Activated naive CD4-positive, alpha-beta T cell treated with anti-CD3 and anti-CD28 coated beads, Interleukin-2, amount 50 U/mL, for 72 hours (primary cell): ENCODE data around the gene ELN. TPM values are rescaled to one million over a fixed set of nuclear protein-coding genes. Genes with fewer than 3 reads are reported as not detected.

ENCODE experiments used
- ATAC-seq, 2 donors: fragments of 150-1000 bp; cut with Tn5 transposase; 2 replicates each; pipeline ENCODE4 v1.10.0; 2021; ENCODE audit warnings: mild to moderate bottlenecking in 2 of 2, moderate library complexity in 2 of 2
- DNase-seq, 2 donors: peaks; one replicate each; pipeline ENCODE4 v3.0.0; 2021 to 2022; ENCODE audit warnings: low spot score in 2 of 2
- H3K27ac Mint-ChIP-seq, 2 donors: one replicate each; pipeline ENCODE4 v1.8.0; 2022; ENCODE audit warnings: mild to moderate bottlenecking in 2 of 2, mixed read lengths in 2 of 2
- H3K36me3 Mint-ChIP-seq, 2 donors: one replicate each; pipeline ENCODE4 v1.8.0; 2022; ENCODE audit warnings: mixed read lengths in 2 of 2
- H3K9me3 Mint-ChIP-seq, 2 donors: one replicate each; pipeline ENCODE4 v1.8.0; 2022; ENCODE audit warnings: mixed read lengths in 2 of 2
- total RNA-seq, 2 donors: library from RNA; stranded (reverse); gene quantifications; one replicate each; pipeline ENCODE4 v1.2.3, GENCODE V29; 2022

The ELN gene
- total RNA-seq, 2 donors from 2014 or later = not detected

DNA sequence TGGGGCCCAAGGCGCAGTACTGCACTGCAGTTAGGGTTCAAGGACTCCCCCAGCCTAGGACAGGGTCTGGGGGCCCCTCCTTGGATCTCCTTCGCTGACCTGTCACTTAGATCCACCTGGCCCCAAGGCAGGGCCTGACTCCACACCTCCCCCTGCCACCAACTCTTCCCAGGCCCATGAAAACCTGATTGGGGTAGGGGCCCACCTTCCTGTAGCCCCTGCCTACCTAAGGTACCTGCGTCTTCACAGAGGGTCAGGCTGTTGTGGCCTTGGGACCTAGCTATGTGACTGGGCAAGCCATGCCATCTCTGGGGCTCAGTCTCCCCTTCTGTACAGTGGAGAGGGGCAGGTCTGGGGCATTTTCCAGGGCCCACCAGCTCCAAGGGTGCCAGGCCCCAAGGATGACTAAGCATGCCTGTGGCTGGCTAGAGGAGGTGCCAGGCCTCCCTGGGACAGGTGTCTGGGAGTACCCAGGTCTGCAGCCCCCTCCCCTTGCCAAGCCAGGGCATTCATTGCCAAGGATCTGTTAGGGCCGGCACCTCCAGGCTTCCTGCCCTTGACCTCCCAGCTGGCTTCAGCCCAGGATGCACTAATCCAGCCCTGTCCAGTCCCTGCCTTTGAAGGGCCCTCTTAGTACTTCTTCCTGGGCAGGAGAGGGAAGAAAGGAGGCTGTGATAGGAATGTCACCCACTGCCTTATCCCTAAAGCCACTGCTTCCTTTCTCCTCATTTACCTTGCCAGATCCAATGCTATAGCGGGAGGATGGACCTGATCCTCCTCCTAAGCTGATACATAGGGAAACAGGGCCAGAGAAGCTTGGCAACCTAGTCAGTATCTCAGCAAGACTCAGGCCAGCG lies 57.0 kb downstream of the ELN start:
- no peak for ATAC-seq
- H3K27ac Mint-ChIP-seq = peak overlapping the region in 1 of 2 donors; percentile 78
- no peak for DNase-seq
- H3K9me3 Mint-ChIP-seq = no peaks in the 10 kb centered on the region
- H3K36me3 Mint-ChIP-seq = peaks cover 0 to 14% of the 10 kb centered on the region in 2 donors

DNA sequence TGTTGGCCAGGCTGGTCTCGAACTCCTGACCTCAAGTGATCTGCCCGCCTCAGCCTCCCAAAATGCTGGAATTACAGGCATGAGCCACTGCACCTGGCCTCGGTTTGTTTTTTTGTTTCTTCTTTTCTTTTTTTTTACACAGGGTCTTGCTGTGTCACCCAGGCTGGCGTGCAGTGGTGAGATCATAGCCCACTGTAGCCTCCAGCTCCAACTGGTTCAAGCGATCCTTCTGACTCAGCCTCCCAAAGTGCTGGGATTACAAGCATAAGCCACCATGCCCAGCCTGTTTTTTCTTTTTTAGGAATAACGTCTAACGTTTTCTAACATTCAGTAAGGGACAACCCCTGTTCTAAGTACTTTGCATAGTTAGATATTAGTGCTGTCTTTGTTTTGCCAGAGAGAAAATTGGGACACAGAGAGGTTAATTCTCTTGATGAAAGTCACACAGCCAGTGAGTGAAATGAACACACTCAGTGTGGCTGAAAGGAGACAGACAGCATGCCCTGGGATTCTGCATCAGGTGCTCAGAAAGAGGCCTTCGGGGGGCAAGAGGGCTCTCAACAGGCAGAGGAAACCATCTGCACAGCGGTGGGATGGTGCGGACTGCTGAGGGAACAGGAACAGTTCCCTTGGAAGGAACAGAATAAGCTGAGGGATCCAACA lies 59.9 kb downstream of the ELN start:
- Mint-ChIP-seq H3K9me3 (no peaks in the 10 kb centered on the region), H3K36me3 (peaks cover 0 to 14% of the 10 kb centered on the region in 2 donors), H3K27ac (no peak overlapping the region)
- no peak for ATAC-seq
- DNase-seq = no peak

DNA sequence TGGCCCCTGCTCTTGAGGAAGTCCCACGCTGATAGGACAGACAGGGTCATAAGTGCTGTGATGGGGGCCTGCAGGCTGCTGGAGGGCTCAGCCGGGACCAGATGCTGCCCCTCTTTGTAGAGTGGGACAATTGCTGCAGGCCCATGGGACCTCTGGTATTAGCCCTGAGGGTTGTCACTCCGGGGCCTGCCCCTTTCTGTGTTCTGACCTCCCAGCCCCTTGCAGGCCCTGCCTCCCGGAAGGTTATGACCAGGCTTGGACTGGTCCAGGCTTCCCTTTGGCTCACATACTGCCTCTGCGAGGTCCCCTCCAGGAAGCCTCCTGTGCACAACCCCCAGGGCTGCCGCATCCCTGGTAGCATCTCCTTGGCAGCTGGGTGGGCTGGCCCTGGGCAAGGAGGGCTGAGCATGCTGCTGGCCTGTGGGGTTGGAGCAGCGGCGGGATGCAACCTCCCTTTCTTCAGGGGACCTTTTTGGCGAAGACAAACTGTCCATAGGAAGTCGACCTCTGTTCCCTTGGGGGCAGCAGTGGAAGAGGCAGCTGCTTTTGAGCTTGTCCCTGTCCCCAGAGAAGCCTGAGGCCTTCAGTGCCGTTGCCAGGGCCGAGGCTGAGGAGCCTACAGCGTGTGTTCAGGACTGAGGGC lies 64.5 kb downstream of the ELN start:
- DNase-seq (no peak), ATAC-seq (no peak)
- H3K27ac Mint-ChIP-seq = no peak overlapping the region
- H3K9me3 Mint-ChIP-seq = no peaks in the 10 kb centered on the region
- peaks cover under 1 to 1% of the 10 kb centered on the region in 2 donors for H3K36me3 Mint-ChIP-seq

DNA sequence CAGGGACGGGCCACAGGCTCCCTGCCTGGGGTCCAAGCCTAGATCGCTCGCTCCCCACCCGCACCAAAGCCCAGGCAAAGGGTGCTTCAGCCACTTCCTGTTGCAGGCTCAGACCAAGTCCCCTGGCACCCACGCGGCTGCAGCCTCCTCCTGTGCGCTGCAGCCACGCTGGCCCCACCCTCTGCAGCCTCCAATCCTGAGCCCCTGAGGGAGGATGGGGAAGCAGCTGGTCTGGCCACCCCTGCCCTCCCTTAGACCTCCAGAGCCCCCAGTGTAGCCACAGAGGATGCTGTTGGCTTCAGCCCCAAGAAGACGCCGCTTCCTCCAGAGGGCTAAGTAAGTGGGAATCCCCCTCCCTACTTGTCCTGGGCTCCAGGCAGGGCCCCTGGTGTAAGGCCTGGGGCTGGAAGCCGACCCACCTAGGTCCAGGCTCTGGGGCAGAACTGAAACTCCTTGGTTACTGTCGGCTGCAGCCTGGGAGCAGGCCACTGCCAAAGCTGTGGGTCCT lies 65.0 kb downstream of the ELN start:
- ATAC-seq = no peak
- no peaks in the 10 kb centered on the region for H3K9me3 Mint-ChIP-seq
- H3K36me3 Mint-ChIP-seq = peaks cover 5 to 6% of the 10 kb centered on the region in 2 donors
- no peak for DNase-seq
- peak overlapping the region in 1 of 2 donors; percentile 89 for H3K27ac Mint-ChIP-seq

DNA sequence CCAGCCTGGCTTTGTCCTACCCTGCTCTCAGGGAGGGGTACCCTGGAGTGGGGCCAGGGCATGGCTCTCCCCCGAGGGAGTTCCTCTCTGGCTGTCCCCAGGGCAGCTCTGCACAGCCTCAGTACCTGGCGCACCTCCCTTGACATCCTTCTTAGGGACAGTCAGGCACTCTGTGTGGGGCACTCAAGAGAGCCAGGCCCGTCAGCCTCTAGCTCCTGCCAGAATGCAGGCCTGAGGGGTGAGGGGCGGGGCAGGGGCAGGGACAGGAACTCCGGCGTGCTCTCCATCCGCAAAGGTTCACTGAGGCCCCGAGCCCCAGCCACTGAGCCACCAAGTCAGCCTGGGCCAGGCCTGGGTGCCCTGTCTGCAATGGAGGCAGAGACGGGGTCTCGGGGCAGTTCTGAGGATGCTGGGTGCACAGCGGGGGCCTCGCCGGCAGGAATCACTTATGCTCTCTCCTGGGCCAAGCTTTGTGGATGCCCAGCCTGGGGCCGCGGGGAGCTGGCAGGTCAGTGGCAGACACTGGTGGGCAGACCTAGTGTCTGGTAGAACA lies 65.8 kb downstream of the ELN start:
- Mint-ChIP-seq H3K9me3 (no peaks in the 10 kb centered on the region), H3K36me3 (peaks cover 9 to 11% of the 10 kb centered on the region in 2 donors), H3K27ac (peak overlapping the region; percentile 72 to 89)
- ATAC-seq (peak; percentile 26 to 42), DNase-seq (no peak)

DNA sequence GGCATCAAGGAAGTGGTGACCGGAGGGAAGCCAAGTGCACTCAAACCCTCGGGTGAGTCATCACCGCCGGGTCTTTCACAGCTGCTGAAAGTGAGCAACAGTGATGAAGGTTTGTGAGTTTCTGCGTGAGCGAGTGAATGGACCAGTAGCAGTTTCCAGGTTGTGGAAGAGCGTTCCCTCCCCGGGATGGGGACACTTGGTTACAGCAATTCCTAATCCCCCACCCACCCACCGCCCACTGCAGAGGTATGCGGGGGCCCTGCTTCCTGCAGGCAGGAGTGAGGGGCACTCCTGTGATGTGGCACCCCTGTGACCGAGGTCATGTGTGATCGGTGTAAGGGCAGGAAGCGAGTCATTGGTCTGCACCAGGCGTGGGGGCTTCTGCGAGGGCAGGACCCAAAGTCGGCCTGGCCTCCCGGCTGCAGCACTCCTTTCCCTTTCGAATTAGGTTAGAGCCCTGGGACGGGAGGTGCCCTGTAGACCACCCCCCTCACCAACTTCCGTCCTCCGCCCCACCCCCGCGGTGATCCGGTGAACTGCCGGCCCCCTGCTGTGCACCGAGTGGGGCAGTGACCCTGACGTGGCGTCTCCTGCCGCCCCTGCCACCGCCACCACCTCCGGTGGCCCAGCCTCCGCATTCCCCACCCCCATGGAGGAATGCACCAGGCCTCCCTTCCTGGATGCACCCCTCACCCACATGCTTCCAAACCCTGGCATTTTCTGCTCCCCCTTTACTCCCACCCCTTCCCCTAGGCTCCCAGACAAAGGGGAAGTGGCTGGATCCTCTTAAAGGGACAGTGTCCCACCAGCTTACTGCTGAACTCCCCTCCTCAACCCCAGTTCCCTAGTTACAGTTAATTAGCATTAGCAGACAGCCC lies 66.5 kb downstream of the ELN start:
- DNase-seq = peak; percentile 72 to 85
- peak; percentile 89 to 94 for ATAC-seq
- Mint-ChIP-seq H3K36me3 (peaks cover 9 to 11% of the 10 kb centered on the region in 2 donors), H3K27ac (peak overlapping the region; percentile 88 to 89), H3K9me3 (no peaks in the 10 kb centered on the region)

DNA sequence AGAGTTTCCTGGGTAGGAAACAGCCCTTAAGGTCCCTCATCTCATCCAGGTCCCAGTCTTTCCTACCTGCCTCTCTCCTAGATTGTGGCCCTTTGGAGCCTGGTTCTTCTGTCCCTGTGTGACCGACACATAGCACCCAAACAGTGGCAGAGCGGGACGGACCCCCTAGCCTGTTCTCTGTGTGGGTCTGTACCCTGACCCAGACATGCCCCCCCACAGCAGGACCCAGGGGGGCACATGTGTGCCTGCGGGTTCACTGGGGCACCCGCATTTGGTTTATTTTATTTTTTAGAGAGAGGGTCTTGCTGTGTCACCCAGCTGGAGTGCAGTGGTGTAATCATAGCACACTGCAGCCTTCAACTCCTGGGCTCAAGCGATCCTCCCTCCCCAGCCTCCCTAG lies 67.2 kb downstream of the ELN start:
- DNase-seq (no peak), ATAC-seq (no peak)
- H3K27ac Mint-ChIP-seq = peak overlapping the region; percentile 88 to 89
- H3K36me3 Mint-ChIP-seq = peaks cover 9 to 11% of the 10 kb centered on the region in 2 donors
- no peaks in the 10 kb centered on the region for H3K9me3 Mint-ChIP-seq

DNA sequence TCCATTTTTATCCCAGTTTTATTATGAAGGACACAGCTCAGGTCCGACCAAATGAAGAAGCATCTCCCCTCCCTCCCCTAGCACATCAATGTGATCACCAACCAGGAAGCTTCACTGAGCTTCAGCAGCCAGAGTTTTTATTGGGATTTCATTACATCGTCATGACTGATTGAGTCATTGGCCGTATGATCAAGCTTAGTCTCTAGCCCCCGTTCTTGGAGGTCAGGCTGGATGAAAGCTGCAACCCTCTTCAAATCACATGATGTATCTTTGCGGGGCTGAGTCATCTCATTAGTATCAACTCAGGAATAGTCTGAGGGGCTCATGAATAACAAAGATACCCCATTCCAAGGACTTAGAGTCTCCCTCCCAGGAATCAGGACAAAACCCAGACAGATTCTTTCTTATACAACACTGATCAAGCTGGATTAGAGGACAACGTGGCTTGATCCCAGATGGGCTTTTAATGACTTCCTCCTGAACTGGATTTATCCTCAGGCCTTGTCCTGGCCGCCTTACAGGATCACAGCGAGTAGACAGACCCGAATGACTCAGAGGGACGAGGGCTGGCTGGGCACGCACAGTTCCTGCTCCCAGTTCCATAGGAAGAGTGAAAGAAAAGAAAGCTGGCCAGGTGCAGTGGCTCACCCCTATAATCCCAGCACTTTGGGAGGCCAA lies 70.1 kb downstream of the ELN start:
- no peak overlapping the region for H3K27ac Mint-ChIP-seq
- no peaks in the 10 kb centered on the region for H3K9me3 Mint-ChIP-seq
- peaks cover 9 to 11% of the 10 kb centered on the region in 2 donors for H3K36me3 Mint-ChIP-seq
- DNase-seq = no peak
- no peak for ATAC-seq

DNA sequence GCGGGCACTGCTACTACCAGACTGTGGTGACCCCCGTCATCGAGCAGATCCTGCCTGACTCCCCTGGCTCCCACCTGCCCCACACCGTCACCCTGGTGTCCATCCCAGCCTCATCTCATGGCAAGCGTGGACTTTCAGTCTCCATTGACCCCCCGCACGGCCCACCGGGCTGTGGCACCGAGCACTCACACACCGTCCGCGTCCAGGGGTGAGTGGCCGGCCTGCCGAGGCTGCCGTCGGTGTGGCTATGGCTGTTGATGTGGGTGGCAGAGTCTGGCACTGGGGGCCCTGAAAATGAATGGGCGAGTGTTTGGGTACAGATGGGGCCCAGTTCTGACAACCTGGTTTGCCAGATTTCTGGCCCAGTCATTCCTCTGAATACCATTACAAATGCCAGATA lies 71.1 kb downstream of the ELN start:
- ATAC-seq (no peak), DNase-seq (no peak)
- peaks cover 9 to 11% of the 10 kb centered on the region in 2 donors for H3K36me3 Mint-ChIP-seq
- H3K9me3 Mint-ChIP-seq = no peaks in the 10 kb centered on the region
- H3K27ac Mint-ChIP-seq = no peak overlapping the region

DNA sequence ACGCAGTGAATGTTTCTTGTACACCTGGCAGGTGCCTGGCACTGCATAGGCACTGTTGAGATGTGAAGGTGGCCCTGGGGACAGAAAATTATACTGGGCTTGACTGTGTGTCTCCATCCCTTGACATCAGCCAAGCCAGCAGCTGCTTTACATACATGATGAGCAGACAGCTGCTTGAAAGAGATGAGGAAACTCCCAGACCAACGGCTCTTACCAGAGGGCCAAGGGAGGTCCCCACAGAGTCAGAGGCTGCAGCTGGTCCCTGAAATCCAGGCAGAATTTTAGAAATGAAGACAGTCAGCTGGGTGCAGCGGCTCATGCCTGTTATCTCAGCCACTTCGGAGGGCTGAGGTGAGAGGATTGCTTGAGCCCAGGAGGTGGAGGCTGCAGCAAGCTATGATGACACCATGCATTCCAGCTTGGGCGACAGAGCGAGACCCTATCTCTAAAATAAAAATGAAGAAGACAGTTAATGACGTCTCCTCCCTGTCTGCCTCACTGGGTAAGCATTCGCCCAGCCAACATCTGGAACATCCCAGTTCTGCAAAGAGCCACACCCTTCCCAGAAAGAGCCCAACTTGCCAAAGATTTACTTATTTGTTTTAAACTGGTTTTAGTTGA lies 73.2 kb downstream of the ELN start:
- H3K9me3 Mint-ChIP-seq = no peaks in the 10 kb centered on the region
- DNase-seq (no peak), ATAC-seq (no peak)
- peaks cover 9 to 11% of the 10 kb centered on the region in 2 donors for H3K36me3 Mint-ChIP-seq
- H3K27ac Mint-ChIP-seq = no peak overlapping the region

DNA sequence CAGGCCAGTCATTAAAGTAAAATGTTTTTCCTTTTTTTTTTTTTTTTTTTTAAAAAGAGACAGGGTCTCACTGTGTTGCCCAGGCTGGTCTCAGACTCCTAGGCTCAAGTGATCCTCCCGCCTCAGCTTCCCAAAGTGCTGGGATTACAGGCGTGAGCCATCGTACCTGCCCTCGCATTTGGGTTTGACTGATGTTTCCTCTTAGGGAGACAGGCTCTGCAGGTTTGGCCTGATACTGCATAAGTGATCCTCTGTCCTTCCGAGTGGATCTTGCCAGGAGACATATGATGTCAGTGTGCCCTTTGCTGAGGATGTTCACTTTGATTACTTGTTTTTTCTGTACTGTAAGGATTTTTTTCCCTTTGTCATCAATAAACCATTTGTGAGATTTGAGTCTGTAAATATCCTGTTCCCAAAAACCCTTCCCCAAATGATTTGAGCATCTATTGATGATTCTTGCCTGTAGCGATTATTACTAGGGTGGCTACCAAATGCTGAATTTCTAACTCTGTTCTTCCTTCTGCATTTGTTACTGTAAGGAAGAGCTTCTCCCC lies 75.3 kb downstream of the ELN start:
- ATAC-seq = no peak
- H3K27ac Mint-ChIP-seq = peak overlapping the region in 1 of 2 donors; percentile 16
- no peak for DNase-seq
- H3K9me3 Mint-ChIP-seq = no peaks in the 10 kb centered on the region
- peaks cover 1 to 2% of the 10 kb centered on the region in 2 donors for H3K36me3 Mint-ChIP-seq

DNA sequence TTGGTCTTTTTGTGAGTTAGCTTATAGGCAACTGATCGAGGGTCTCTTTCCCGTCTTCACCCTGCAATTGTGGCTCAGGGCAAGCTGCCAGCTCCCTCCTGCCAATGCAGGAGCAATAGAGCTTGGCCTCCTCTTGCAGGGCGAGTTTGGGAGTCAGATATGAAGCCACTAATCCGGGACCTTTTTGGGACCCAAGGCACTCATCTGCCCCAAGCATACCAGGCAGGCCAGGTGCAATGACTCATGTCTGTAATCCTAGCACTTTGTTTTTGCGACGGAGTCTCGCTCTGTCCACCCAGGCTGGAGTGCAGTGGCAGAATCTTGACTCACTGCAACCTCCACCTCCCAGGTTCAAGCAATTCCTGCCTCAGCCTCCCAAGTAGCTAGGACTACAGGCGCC lies 76.7 kb downstream of the ELN start:
- DNase-seq = no peak
- no peaks in the 10 kb centered on the region for H3K9me3 Mint-ChIP-seq
- no peak for ATAC-seq
- H3K36me3 Mint-ChIP-seq = no peaks in the 10 kb centered on the region
- no peak overlapping the region for H3K27ac Mint-ChIP-seq

DNA sequence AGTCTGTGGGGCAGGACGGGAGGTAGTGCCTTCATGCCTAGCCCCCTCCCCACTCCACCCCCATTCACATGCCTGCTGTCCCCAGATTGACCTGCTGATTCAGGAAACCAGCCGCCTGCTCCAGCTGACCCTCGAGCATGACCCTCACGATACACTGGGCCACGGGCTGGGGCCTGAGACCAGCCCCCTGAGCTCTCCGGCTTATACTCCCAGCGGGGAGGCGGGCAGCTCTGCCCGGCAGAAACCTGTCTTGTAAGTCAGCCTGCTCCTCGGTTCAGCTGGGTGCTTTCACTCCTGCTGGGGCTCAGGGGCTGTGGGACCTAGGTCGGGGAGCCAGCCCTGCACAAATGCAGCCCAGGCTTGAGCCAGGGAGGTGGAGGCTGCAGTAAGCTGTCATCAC lies 78.0 kb downstream of the ELN start:
- DNase-seq (no peak), ATAC-seq (no peak)
- Mint-ChIP-seq H3K27ac (peak overlapping the region in 1 of 2 donors; percentile 50), H3K36me3 (no peaks in the 10 kb centered on the region), H3K9me3 (no peaks in the 10 kb centered on the region)

DNA sequence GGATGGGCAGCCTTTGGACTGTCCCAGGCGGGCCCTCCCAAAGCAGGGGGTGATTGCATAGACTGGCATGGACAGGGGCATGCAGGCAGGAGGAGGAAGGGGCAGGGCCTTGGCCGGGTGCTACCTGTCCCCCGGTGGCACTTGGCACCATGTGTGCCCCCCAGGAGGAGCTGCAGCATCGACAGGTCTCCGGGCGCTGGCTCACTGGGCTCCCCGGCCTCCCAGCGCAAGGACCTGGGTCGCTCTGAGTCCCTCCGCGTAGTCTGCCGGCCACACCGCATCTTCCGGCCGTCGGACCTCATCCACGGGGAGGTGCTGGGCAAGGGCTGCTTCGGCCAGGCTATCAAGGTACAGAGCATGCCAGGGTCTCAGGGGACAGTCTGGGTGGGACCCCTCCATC lies 78.9 kb downstream of the ELN start:
- Mint-ChIP-seq H3K9me3 (no peaks in the 10 kb centered on the region), H3K27ac (no peak overlapping the region), H3K36me3 (no peaks in the 10 kb centered on the region)
- DNase-seq (no peak), ATAC-seq (no peak)

DNA sequence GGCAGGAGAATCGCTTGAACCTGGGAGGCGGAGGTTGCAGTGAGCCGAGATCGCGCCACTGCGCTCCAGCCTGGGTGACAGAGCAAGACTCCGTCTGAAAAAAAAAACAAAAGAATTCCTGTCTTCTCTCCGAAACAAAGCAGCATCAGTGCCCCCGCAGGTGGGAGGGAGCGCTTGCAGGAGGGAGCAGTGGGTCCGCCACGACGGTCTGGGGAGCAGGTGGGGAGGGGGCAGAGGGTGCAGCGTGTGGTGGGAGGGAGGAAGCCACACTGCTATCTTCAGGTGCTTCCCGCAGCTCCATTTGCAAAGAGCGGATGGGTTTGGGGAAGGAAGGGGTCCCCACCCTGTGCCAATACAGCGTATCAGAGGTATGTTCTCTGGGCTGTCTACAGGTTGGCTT lies 87.4 kb downstream of the ELN start:
- no peak for ATAC-seq
- H3K36me3 Mint-ChIP-seq = peaks cover 0 to 5% of the 10 kb centered on the region in 2 donors
- DNase-seq = no peak
- H3K9me3 Mint-ChIP-seq = no peaks in the 10 kb centered on the region
- no peak overlapping the region for H3K27ac Mint-ChIP-seq
